HG03442 (cell line): Measurements from ENCODE around the gene RABEP1.

Experiments
- ATAC-seq: cut with Tn5 transposase; IDR thresholded peaks from one replicate; pipeline ENCODE4 v1.9.1; 2021; ENCODE audit warnings: mild to moderate bottlenecking, moderate library complexity; ENCODE audit not compliant: unreplicated experiment

Gene RABEP1

GRCh38 chr17:5361426-5361825, 79.3 kb downstream of the RABEP1 start:
- no peak for ATAC-seq

DNA sequence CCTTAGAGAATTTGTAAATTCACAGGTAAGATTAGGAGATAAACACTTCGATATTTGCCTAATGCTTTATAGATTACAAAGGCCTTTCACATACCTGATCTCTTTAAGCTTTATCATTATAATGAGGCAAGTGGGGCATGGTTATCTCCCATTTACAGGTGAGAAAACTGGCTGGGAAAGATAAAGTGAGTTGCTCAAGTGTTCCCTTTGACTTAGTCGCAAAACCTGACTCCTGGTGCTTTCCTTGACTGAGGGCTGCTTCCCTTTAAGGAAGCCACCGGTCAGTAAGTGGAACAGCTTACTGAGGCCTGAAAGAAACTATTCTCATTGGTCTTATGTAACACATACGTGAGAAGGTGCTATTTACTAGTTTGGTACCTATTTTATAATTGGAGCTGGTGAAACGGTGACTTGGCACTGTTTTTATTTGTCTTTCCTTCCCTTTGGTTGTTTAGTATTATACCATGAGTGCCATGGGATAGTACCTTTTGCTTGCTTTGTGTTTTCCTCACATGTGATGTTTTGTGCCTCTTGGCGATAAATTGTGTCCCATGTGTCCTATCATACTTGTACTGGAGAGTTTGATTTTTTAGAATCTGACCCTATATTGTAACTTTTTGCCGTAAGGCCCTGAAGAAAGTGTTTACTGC, 80.2 kb downstream of the RABEP1 start:
- no peak for ATAC-seq

- no peak for ATAC-seq
Measured at GRCh38 chr17:5364156-5364555, 82.1 kb downstream of the RABEP1 start.

- no peak for ATAC-seq
Measured at GRCh38 chr17:5364696-5365095, 82.6 kb downstream of the RABEP1 start.

- ATAC-seq = no peak
Measured at GRCh38 chr17:5365831-5366230, 83.7 kb downstream of the RABEP1 start.

DNA sequence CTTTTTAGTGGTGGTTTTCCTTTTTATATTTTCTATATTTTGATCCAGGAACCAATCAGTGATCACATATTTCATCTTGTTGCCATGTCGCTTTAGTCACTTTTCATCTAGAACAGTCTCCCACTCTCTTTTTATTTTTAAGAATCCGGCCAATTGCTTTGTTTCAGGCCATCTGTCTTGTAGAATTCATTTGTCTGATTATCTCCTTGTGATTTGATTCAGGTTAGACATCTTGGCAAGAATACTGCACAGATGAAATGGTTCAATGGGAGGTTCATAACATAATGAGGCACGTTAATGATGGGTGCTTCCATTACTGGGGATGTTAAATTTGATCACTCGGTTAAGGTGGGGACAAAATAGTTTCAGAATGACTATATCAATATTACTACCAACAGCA, 88.3 kb downstream of the RABEP1 start:
- ATAC-seq = no peak

- ATAC-seq = no peak
Measured at GRCh38 chr17:5373112-5373511, 91.0 kb downstream of the RABEP1 start.

- no peak for ATAC-seq
Measured at GRCh38 chr17:5378566-5379207, 96.6 kb downstream of the RABEP1 start.

DNA sequence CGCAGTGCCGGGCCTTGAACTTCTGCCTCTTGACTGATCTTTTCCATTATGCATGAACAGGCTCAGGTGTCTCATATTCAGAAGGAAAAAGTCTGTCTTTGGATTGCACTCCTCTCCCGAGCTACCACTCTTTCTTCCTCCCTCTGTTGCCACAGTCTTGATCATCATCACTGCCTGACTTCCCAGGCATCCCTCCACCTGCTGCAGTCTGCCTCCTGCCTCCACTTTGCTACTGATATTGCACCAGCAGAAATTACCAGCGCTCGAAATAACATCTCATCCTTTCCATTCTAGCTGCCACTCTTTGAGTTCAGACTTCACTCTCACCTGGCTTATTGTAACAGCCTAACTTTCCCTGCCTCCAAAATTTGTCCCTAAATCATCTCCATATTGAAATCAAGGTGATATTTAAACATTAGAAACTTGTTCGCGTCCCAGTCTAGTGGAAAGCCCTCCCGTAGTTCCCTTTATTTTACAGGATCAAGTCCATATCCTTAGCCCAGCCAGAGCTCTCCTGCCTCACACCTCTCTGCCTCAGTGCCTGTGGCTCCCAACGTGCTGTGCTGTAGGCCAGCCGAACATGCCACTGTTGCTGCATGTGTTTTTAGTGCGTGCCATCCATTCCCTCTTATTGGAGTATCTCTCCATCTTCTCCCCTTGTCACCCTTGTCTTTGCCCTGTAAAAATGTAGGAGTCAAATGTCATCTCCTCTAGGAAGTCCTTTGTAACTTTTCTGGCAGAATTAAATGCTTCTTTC, 97.4 kb downstream of the RABEP1 start:
- no peak for ATAC-seq

- no peak for ATAC-seq
Measured at GRCh38 chr17:5380491-5381135, 98.5 kb downstream of the RABEP1 start.

- ATAC-seq = no peak
Measured at GRCh38 chr17:5381542-5381941, 99.5 kb downstream of the RABEP1 start.

DNA sequence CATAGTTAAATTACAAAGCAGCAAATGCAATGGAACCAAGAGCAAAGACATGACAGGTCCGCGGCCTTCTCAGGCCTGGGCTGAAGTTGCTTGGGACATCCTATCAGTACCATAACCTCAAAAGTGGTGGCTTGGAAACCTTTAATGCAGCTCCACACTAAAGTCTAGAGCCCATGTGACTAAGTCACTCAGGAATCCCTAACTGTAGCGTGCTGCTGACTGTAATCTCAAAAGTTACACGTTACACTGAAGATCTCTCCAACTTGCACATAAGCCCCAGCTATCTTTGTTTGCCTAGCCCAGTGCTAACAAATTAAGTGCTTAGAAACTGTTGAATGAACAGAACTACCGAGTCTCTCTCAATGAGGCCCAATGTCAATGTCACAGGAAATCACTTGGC, 109.6 kb downstream of the RABEP1 start:
- ATAC-seq = no peak

GRCh38 chr17:5396612-5397011, 114.5 kb downstream of the RABEP1 start:
- ATAC-seq = no peak

DNA sequence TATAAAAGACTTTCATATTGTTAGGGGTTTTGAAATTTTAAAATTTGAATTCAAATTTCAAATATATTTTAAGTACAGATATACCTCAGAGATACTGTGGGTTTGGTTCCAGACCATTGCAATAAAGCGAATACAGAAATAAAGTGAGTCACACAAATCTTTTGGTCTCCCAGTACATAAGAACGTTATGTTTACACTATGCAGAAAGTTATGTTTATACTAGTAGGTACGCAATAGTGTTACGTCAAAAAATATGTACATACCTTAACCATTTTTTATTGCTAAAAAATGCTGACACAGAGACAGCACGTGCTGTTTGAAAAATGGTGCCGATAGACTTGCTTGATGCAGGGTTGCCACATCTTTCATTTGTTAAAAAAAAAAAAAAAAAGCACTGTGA, 117.7 kb downstream of the RABEP1 start:
- ATAC-seq = no peak

- ATAC-seq = no peak
Measured at GRCh38 chr17:5405400-5405799, 123.3 kb downstream of the RABEP1 start.

- no peak for ATAC-seq
Measured at GRCh38 chr17:5408186-5408585, 126.1 kb downstream of the RABEP1 start.

DNA sequence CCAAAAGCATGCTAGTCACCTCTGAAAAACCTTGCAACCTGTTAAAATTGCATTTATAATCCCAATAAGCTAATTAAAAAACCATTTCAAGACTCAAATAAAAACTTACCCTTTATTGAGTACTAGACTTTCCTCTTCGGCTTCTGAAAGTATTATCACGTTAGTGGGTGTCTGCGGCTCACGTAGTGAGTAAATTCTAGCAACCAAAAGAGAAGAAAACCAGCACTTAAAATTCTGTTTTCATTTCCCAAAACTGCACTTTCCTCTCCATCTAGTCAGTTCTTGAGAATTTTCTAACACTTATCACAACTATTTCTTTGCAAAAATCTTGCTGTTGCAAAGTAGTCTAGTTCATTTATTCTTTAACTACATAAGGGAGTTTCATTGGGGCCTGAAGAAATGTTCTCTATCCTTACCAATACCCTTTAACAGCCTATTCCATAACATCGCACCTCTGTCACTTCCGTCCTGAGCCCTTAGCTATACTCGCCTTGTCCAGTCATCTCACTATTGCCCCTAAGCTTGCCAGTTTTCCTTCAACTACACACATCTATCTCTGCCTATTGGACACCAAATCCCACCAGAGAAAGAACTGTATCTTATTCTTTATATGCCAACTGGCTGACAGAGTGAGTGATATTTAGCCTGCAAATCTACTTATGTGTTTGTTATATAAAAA, 128.6 kb downstream of the RABEP1 start:
- no peak for ATAC-seq

GRCh38 chr17:5413682-5414081, 131.6 kb downstream of the RABEP1 start:
- ATAC-seq = no peak

- no peak for ATAC-seq
Measured at GRCh38 chr17:5416901-5417300, 134.8 kb downstream of the RABEP1 start.

- peak; percentile 15 for ATAC-seq
Measured at GRCh38 chr17:5418858-5419355, 136.8 kb downstream of the RABEP1 start.
